Suprapubic skin (tissue), 4 donors: ENCODE data around the gene CDH4. TPM values are rescaled to one million over a fixed set of nuclear protein-coding genes. Genes with fewer than 3 reads are reported as not detected.

Source experiments
- DNase-seq, 2 donors: peaks; one replicate each; pipeline ENCODE4 v3.0.0-alpha.2; 2019; ENCODE audit warnings: low spot score in 2 of 2
- H3K27ac ChIP-seq: fragments of 200-600 bp; sonication (generic); one replicate; pipeline ENCODE4 v1.5.1; 2019
- H3K27me3 ChIP-seq: fragments of 200-600 bp; sonication (generic); one replicate; pipeline ENCODE4 v1.5.1; 2019
- H3K36me3 ChIP-seq: fragments of 200-600 bp; sonication (generic); one replicate; pipeline ENCODE4 v1.5.1; 2019
- H3K4me1 ChIP-seq: fragments of 200-600 bp; sonication (generic); one replicate; pipeline ENCODE4 v1.5.1; 2019
- H3K4me3 ChIP-seq: fragments of 200-600 bp; sonication (generic); one replicate; pipeline ENCODE4 v1.5.1; 2019; ENCODE audit warnings: mild to moderate bottlenecking
- H3K9me3 ChIP-seq: fragments of 200-600 bp; sonication (generic); one replicate; pipeline ENCODE4 v1.5.1; 2019
- CTCF ChIP-seq, 2 donors: fragments of 200-600 bp in 1 of 2; fragments of 450-650 bp in 1 of 2; sonication (generic) in 1 of 2; IDR thresholded peaks; one replicate each; pipeline ENCODE4 v1.5.1; 2016 to 2019; ENCODE audit warnings: antibody characterized with exemption in 2 of 2, mild to moderate bottlenecking in 1 of 2, moderate library complexity in 1 of 2
- EP300 ChIP-seq: sonication (generic); formaldehyde crosslinking; IDR thresholded peaks from one replicate; pipeline ENCODE4 v1.6.1; 2017; ENCODE audit warnings: antibody characterized with exemption
- POLR2A ChIP-seq, 2 donors: fragments of 450-650 bp; IDR thresholded peaks; one replicate each; pipeline ENCODE4 v1.6.1; 2017; ENCODE audit warnings: antibody characterized with exemption in 2 of 2, mild to moderate bottlenecking in 2 of 2, moderate library complexity in 2 of 2
- POLR2AphosphoS5 ChIP-seq, 3 donors: sonication (generic); formaldehyde crosslinking; IDR thresholded peaks; one replicate each; pipeline ENCODE4 v1.6.1; 2017; ENCODE audit warnings: antibody characterized with exemption in 3 of 3
- WGBS: methylation state at CpG from one replicate; pipeline ENCODE4 v1.1.5; 2018; 5-methylcytosine and 5-hydroxymethylcytosine counted together
- total RNA-seq, 4 donors: library from RNA; depleted of rRNA; stranded (reverse); fragments of >200 nt; gene quantifications; one replicate each; pipeline ENCODE4 v1.1.0, GENCODE V29; 2016

Gene CDH4
- total RNA-seq, 4 donors from 2014 or later: 0.91 to 5.9 (median 2.6) TPM

GRCh38 chr20:61445138-61445537 is 193.1 kb downstream of the CDH4 start:
- Histone ChIP-seq H3K9me3 (no peaks in the 10 kb centered on the region), H3K36me3 (no peaks in the 10 kb centered on the region), H3K4me1 (no peaks in the 10 kb centered on the region), H3K27ac (no peak overlapping the region), H3K27me3 (peaks cover 22% of the 10 kb centered on the region), H3K4me3 (no peak overlapping the region)
- TF ChIP-seq CTCF (IDR thresholded peaks at IDR 0.05): no peak
- TF ChIP-seq POLR2A (IDR thresholded peaks at IDR 0.05): no peak
- no peak for TF ChIP-seq POLR2AphosphoS5 (IDR thresholded peaks at IDR 0.05)
- no peak for TF ChIP-seq EP300
- no peak for DNase-seq
- WGBS: 56% methylated on average over 4 of the region's 6 CpGs

GRCh38 chr20:61445741-61446140 is 193.7 kb downstream of the CDH4 start:
- no peak for TF ChIP-seq POLR2AphosphoS5 (IDR thresholded peaks at IDR 0.05)
- no peak for TF ChIP-seq POLR2A (IDR thresholded peaks at IDR 0.05)
- TF ChIP-seq CTCF (IDR thresholded peaks at IDR 0.05): no peak
- no peak for TF ChIP-seq EP300
- H3K4me1 ChIP-seq: no peaks in the 10 kb centered on the region
- no peak overlapping the region for H3K4me3 ChIP-seq
- H3K27me3 ChIP-seq: peaks cover 19% of the 10 kb centered on the region
- H3K36me3 ChIP-seq: no peaks in the 10 kb centered on the region
- DNase-seq: no peak
- WGBS: 86% methylated on average over 10 of the region's 10 CpGs
- H3K9me3 ChIP-seq: no peaks in the 10 kb centered on the region
- no peak overlapping the region for H3K27ac ChIP-seq

- Histone ChIP-seq H3K36me3 (no peaks in the 10 kb centered on the region), H3K9me3 (no peaks in the 10 kb centered on the region), H3K27me3 (peaks cover 15% of the 10 kb centered on the region), H3K4me1 (no peaks in the 10 kb centered on the region), H3K27ac (no peak overlapping the region), H3K4me3 (no peak overlapping the region)
- DNase-seq: no peak
- TF ChIP-seq POLR2A (IDR thresholded peaks at IDR 0.05): no peak
- 43% methylated on average over 6 of the region's 6 CpGs for WGBS
Measured at GRCh38 chr20:61447952-61448351, 195.9 kb downstream of the CDH4 start.

GRCh38 chr20:61448386-61448785 is 196.3 kb downstream of the CDH4 start:
- DNase-seq: no peak
- TF ChIP-seq CTCF (IDR thresholded peaks at IDR 0.05): no peak
- TF ChIP-seq EP300: no peak
- TF ChIP-seq POLR2AphosphoS5 (IDR thresholded peaks at IDR 0.05): no peak
- TF ChIP-seq POLR2A (IDR thresholded peaks at IDR 0.05): no peak
- no peak overlapping the region for H3K4me3 ChIP-seq
- H3K27me3 ChIP-seq: peaks cover 15% of the 10 kb centered on the region
- no peaks in the 10 kb centered on the region for H3K9me3 ChIP-seq
- no peaks in the 10 kb centered on the region for H3K4me1 ChIP-seq
- 76% methylated on average over 13 of the region's 13 CpGs for WGBS
- no peaks in the 10 kb centered on the region for H3K36me3 ChIP-seq
- no peak overlapping the region for H3K27ac ChIP-seq

GRCh38 chr20:61449057-61449609 is 197.1 kb downstream of the CDH4 start:
- no peaks in the 10 kb centered on the region for H3K9me3 ChIP-seq
- no peak overlapping the region for H3K27ac ChIP-seq
- H3K4me3 ChIP-seq: no peak overlapping the region
- WGBS: 79% methylated on average over 8 of the region's 8 CpGs
- H3K4me1 ChIP-seq: no peaks in the 10 kb centered on the region
- TF ChIP-seq POLR2AphosphoS5 (IDR thresholded peaks at IDR 0.05): no peak
- TF ChIP-seq POLR2A (IDR thresholded peaks at IDR 0.05): no peak
- TF ChIP-seq EP300: no peak
- no peak for TF ChIP-seq CTCF (IDR thresholded peaks at IDR 0.05)
- no peak for DNase-seq
- no peaks in the 10 kb centered on the region for H3K36me3 ChIP-seq
- peaks cover 13% of the 10 kb centered on the region for H3K27me3 ChIP-seq

GRCh38 chr20:61449916-61450315 is 197.9 kb downstream of the CDH4 start:
- Histone ChIP-seq H3K27ac (no peak overlapping the region), H3K9me3 (no peaks in the 10 kb centered on the region), H3K4me3 (no peak overlapping the region), H3K4me1 (no peaks in the 10 kb centered on the region), H3K36me3 (no peaks in the 10 kb centered on the region), H3K27me3 (peaks cover 11% of the 10 kb centered on the region)
- TF ChIP-seq CTCF (IDR thresholded peaks at IDR 0.05) (no peak), EP300 (no peak), POLR2A (IDR thresholded peaks at IDR 0.05) (no peak), POLR2AphosphoS5 (IDR thresholded peaks at IDR 0.05) (no peak)
- WGBS: 85% methylated on average over 2 of the region's 2 CpGs
- no peak for DNase-seq
